Right cardiac atrium (tissue), 5 donors: ENCODE results near the gene SYTL3. TPM values are rescaled to one million over a fixed set of nuclear protein-coding genes. Genes with fewer than 3 reads are reported as not detected.
A peak's percentile ranks its signal among the peaks of the same experiment; 100 is the strongest.
"Not testable (repeated sequence)": the region's sequence is repeated elsewhere in the genome, so short reads cannot be mapped to it uniquely, and the experiment has no call there.

ENCODE experiments used
- ATAC-seq, 2 donors: fragments of 200-7000 bp; cut with Tn5 transposase; one replicate each; pipeline versions ENCODE4 v1.8.0 to v1.9.1; 2020; ENCODE audit warnings: moderate library complexity in 2 of 2, mild to moderate bottlenecking in 1 of 2
- DNase-seq, 3 donors: peaks; one replicate each; pipeline ENCODE4 v3.0.0-alpha.2; 2020
- H3K27ac ChIP-seq: one replicate; pipeline ENCODE4 v1.5.1; 2013; ENCODE audit warnings: mild to moderate bottlenecking, low read length, control low read depth, moderate library complexity
- H3K27me3 ChIP-seq: one replicate; pipeline ENCODE4 v1.6.1; 2013; ENCODE audit not compliant: control insufficient read depth, insufficient read depth
- H3K4me1 ChIP-seq: one replicate; pipeline ENCODE4 v1.6.1; 2013; ENCODE audit warnings: low read length; ENCODE audit not compliant: control insufficient read depth, insufficient read depth
- H3K4me3 ChIP-seq: one replicate; pipeline ENCODE4 v1.5.1; 2013; ENCODE audit warnings: low read length, control low read depth
- H3K9me3 ChIP-seq: one replicate; pipeline ENCODE4 v1.6.1; 2013; ENCODE audit warnings: low read length; ENCODE audit not compliant: control insufficient read depth
- WGBS: extraction: QIAGEN DNeasy Blood & Tissue Kit; methylation state at CpG from one replicate; pipeline ENCODE4 v1.1.7; 2013; 5-methylcytosine and 5-hydroxymethylcytosine counted together
- intact Hi-C, 4 donors: fragments of 100-400 bp; cut with DNase I; formaldehyde crosslinking; loops; one replicate each; pipeline versions ENCODE4 v1.11.0 to v1.14.0; 2022 to 2023
- polyA plus RNA-seq: library from polyadenylated mRNA; stranded (reverse); fragments of 200-250 nt; gene quantifications from one replicate; pipeline ENCODE4 v1.2.3, GENCODE V29; 2013
- total RNA-seq, 4 donors: library from RNA; stranded (reverse); fragmentation: NEBNext Ultra II Directional; extraction: Animal tissue kit (Norgen Biotek cat#: 25700); gene quantifications; one replicate each; pipeline ENCODE4 v1.2.1, GENCODE V29; 2021
- donor health status: healthy with polysubstance abuse.
- donor health status: DM: no; HTN: yes; CAD: no.
- donor health status: DM: no; HTN: no; CAD: no.
- donor health status: DM: no; HTN: yes; CAD: no; lungs with severe emphysema.
- donor health status: DM: yes; HTN: yes; CAD: no.

The SYTL3 gene
- total and polyA plus RNA-seq, 5 donors = 5.0 to 10.4 (median 9.7) TPM

DNA sequence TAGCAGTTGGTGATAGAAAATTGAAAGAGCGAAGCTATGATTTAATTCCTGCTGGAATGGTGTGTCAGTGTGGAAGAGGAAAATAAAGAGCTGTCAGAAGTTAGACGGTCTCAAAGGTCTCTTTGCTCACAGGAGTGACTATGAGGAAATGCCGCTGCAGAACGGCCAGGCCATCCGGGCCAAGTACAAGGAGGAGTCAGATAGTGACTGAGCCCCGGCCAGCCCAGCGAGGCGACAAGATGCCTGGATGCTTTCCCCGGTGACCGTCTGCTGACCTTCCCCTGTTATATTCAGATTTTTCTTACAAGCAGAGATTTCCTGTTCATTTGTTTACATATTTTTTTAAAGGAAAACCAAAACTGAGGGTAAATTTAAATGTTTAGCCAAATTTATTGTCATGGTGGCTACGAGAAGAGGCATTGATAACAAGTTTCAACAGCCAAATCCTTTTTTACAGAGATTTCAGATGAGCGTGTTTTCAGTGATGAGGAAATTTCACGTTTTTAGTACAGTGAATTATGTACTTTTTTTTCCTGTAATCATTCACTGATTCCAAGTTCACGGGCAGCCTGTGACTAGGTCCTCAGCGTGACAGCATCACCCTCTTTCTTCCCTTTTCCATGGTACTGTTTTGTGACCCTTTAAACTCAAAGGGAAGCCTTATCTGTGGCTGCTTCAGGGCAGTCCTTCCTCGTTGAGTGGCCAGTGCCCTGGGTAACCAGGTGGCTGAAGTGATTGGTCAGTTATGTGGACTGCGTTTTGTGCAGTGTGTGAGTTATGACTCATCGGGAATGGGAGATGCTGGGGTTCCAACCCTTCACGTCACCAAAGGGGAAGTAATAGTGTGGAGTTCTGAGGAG is 17.9 kb upstream of the SYTL3 start:
- Histone ChIP-seq H3K27ac (peak overlapping the region; percentile 93), H3K27me3 (no peaks in the 10 kb centered on the region), H3K4me1 (peaks cover 14% of the 10 kb centered on the region), H3K4me3 (no peak overlapping the region), H3K9me3 (no peaks in the 10 kb centered on the region)
- intact Hi-C loops = no loop called here
- 17% methylated on average over 19 of the region's 19 CpGs for WGBS
- DNase-seq = peak; percentile 90 to 95 (median 93)
- ATAC-seq = peak; percentile 92 to 93

GRCh38 chr6:158632538-158633119 is 17.2 kb upstream of the SYTL3 start:
- 93% methylated on average over 3 of the region's 3 CpGs for WGBS

DNA sequence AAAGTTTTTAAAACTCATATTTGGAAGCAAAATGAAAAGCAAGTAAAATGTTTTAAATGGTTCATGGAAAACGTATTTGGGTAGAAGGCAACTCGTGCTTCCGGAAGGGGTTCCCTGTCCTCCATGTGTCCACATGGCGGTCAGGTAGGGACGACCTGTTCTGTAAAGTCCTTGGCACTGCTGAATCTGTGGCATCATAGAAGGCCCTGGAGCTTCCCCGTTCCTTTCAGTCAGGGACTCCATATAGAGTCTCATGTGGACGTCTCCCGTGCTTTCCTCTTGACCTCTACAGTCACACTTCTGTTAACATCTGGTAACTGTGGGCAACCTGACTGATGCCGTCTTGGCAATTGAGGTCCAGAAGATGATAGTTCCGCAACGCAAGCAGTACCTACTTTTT is 16.7 kb upstream of the SYTL3 start:
- DNase-seq = no peak
- intact Hi-C loops = no loop called here

More at GRCh38 chr6:158632538-158633119, 17.2 kb upstream of the SYTL3 start:
- peaks cover 14% of the 10 kb centered on the region for H3K4me1 ChIP-seq
- intact Hi-C loops, DNase-seq, H3K9me3 ChIP-seq, ATAC-seq, H3K27me3 ChIP-seq, H3K4me3 ChIP-seq: not testable (repeated sequence)
- H3K27ac ChIP-seq = peak overlapping the region; percentile 93

GRCh38 chr6:158634695-158635426 is 15.0 kb upstream of the SYTL3 start:
- no peaks in the 10 kb centered on the region for H3K9me3 ChIP-seq
- intact Hi-C loops = no loop called here

More for the DNA sequence above, 16.7 kb upstream of the SYTL3 start:
- H3K27me3 ChIP-seq = no peaks in the 10 kb centered on the region
- WGBS = 91% methylated on average over 11 of the region's 11 CpGs
- H3K4me3 ChIP-seq = no peak overlapping the region
- ATAC-seq = no peak
- peaks cover 14% of the 10 kb centered on the region for H3K4me1 ChIP-seq
- no peaks in the 10 kb centered on the region for H3K9me3 ChIP-seq
- peak overlapping the region; percentile 23 for H3K27ac ChIP-seq

DNA sequence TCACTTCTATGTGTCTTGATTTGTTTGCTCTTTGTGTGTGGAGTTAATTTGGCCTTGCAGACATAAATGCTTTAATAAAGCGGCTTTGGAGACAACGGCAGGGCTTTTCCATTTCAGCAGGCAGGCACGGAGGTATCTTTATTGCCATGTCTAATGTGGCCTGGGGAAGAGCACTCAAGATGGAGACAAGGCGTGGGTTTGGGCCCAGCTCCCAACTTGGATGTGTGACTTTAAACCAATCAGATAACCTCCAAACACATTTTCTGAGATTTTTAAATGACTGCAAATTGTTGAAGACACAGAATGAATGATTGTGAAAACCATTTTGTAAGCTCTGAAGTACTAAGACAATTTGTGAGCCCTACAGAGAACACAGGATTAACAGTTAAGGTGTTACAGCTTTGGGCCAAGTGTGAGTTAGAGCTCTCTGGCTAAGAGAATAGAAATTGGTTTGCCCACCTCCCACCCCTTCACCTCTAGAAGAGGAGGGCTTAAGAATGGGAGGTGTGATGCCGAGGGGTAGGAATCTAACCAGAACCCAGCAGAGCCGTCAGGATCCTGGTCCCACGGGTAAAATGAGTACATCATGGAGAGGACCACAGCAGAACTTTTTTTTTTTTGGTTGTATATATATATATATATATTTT is 14.3 kb upstream of the SYTL3 start:
- Histone ChIP-seq H3K4me1 (peaks cover 24% of the 10 kb centered on the region), H3K27me3 (no peaks in the 10 kb centered on the region), H3K4me3 (no peak overlapping the region), H3K27ac (no peak overlapping the region), H3K9me3 (no peaks in the 10 kb centered on the region)
- DNase-seq = no peak
- 86% methylated on average over 7 of the region's 7 CpGs for WGBS
- intact Hi-C loops = no loop called here
- no peak for ATAC-seq

More at GRCh38 chr6:158634695-158635426, 15.0 kb upstream of the SYTL3 start:
- 69% methylated on average over 6 of the region's 6 CpGs for WGBS
- ATAC-seq = no peak
- no peak for DNase-seq
- peaks cover 21% of the 10 kb centered on the region for H3K4me1 ChIP-seq
- no peaks in the 10 kb centered on the region for H3K27me3 ChIP-seq
- no peak overlapping the region for H3K4me3 ChIP-seq
- no peak overlapping the region for H3K27ac ChIP-seq

- 94% methylated on average over 8 of the region's 8 CpGs for WGBS
These were observed 13.1 kb upstream of the SYTL3 start for GRCh38 chr6:158636778-158637177.

DNA sequence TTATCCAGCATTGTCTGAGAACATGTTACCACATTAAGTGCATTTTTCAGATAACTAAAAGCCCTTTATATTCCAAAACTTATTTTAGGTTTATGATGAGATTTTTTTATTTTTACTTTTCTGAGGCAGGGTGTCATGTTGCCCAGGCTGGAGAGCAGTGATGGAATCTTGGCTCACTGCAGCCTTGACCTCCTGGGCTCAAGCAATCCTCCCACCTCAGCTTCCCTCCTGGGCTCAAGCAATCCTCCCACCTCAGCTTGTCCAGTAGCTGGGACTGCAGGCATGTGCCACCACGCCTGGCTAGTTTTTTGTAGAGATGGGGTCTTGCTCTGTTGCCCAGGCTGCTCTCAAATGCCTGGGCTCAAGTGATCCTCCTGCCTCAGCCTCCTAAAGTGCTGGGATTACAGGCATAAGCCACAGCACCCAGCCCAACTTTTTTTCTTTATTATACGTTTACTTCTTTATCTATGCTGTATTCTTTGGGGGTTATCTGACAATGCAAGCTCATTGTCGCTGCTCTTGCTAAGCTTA is 11.5 kb upstream of the SYTL3 start:
- Histone ChIP-seq H3K4me3 (no peak overlapping the region), H3K27ac (peak overlapping the region; percentile 64), H3K4me1 (peaks cover 13% of the 10 kb centered on the region), H3K27me3 (no peaks in the 10 kb centered on the region), H3K9me3 (no peaks in the 10 kb centered on the region)
- intact Hi-C loops = no loop called here
- 50% methylated on average over 3 of the region's 3 CpGs for WGBS
- DNase-seq (no peak), ATAC-seq (no peak)

More at GRCh38 chr6:158636778-158637177, 13.1 kb upstream of the SYTL3 start:
- Histone ChIP-seq H3K27me3 (no peaks in the 10 kb centered on the region), H3K27ac (no peak overlapping the region), H3K4me3 (no peak overlapping the region), H3K9me3 (no peaks in the 10 kb centered on the region), H3K4me1 (peaks cover 15% of the 10 kb centered on the region)
- ATAC-seq (no peak), DNase-seq (no peak)
- intact Hi-C loops = no loop called here

- WGBS = 83% methylated on average over 5 of the region's 5 CpGs
- ATAC-seq = no peak
- Histone ChIP-seq H3K4me3 (no peak overlapping the region), H3K4me1 (peaks cover 13% of the 10 kb centered on the region), H3K27me3 (no peaks in the 10 kb centered on the region), H3K27ac (peak overlapping the region; percentile 70), H3K9me3 (no peaks in the 10 kb centered on the region)
- intact Hi-C loops = no loop called here
- DNase-seq = no peak
These were observed 10.8 kb upstream of the SYTL3 start for GRCh38 chr6:158639056-158639455.

DNA sequence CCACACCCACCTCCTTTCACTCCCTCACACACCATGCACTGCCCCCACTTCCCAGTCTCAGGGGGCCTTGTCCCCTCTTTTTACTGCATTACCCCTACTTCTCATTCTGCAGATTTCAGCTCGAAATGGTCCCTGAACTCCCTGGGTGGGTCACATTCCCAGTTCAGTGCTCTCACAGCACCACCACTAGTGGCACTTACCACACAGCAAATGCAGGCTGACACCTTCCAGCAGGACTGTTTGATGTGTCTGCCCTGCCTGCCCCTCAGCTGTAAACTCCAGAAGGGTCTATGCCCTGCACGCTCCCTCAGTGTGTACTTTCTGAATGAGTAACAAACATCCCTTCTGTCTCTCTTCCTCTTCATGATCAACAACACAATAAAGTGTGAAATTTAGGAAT is 9.3 kb upstream of the SYTL3 start:
- Histone ChIP-seq H3K27me3 (no peaks in the 10 kb centered on the region), H3K27ac (peak overlapping the region; percentile 1), H3K4me3 (no peak overlapping the region), H3K9me3 (no peaks in the 10 kb centered on the region), H3K4me1 (peaks cover 13% of the 10 kb centered on the region)
- WGBS = 72% methylated on average over 2 of the region's 2 CpGs
- DNase-seq = no peak
- no peak for ATAC-seq
- intact Hi-C loops = loop anchor here in 1 of 4 donors (10.0 kb wide), 1 partner anchor 54 kb away; no protein-coding TSS in a partner anchor

DNA sequence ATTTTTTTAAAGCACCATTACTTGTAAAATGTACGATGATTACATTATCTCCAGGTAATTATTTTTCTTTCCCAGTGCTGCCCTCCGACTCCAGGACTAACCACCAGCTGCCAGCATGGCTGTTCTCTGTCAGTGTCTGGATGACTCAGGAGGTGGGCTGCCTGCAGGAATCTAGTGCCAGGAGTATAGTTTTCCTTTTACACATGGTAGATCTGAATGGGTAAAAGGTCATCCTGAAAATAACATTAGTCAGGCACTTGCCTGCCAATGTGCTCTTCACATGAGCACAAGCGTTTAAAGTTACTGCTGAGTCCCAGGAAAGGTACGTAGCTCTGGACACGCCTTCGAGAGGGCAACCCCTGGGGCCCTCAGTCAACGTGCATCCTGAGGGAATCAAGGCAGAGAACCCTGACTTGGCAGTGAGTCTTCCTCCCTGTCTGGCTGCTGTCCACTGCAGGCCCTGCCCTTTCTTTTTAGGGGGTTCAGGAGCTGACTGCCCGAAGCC is 7.7 kb upstream of the SYTL3 start:
- intact Hi-C loops = loop anchor here in 1 of 4 donors (10.0 kb wide), 1 partner anchor 53 kb away; no protein-coding TSS in a partner anchor
- no peaks in the 10 kb centered on the region for H3K9me3 ChIP-seq
- no peak overlapping the region for H3K4me3 ChIP-seq
- ATAC-seq = peak; percentile 3 to 22
- H3K27ac ChIP-seq = peak overlapping the region; percentile 63
- H3K27me3 ChIP-seq = no peaks in the 10 kb centered on the region
- WGBS = 37% methylated on average over 8 of the region's 8 CpGs
- peak in 1 of 3 donors; percentile 44 for DNase-seq
- H3K4me1 ChIP-seq = peaks cover 13% of the 10 kb centered on the region
